ENCODE measurements around the gene BRF1. TPM values are rescaled to one million over a fixed set of nuclear protein-coding genes. Genes with fewer than 3 reads are reported as not detected.

BRF1 gene
- total and polyA plus RNA-seq, 9 donors = 20.4 to 47.3 (median 37.1) TPM

DNA sequence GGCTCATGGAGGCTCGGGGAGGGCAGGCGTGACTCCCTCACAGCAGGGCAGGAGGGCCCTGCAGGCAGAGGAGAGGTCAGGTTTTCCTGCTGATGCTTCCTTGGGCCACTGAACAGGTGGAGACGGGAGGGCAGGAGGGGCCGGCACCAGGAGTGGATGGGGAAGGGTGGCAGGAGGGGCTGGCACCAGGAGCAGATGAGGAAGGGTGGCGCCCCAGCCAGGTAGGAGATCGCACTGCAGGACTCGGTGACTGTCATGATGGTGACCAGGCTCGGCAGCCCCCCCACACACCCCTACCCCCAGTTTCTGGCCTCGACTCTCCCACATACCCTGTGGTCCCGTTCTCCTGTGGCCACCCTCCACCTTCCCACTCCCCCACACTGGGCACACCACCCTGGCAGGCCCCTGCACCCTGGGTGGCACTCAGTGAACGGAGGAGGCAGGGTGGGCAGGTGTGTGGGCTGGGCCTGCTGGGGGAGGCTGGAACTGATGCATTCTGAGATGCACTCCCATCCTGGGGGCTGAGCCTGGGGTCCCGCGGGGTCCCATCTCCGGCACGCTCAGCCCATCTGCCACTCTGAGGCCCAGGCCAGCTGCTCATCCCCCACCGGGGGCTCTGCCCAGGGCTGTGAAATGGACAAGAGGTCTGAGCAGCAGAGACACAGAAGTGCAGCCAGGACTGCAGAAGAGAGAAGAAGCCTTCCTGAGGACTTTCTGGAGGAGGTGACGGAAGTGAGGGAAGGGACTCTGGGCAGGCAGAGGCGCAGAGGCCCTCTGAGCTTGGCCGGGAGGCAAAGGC, 122.5 kb downstream of the BRF1 start:
- TF ChIP-seq, protein P1, sequence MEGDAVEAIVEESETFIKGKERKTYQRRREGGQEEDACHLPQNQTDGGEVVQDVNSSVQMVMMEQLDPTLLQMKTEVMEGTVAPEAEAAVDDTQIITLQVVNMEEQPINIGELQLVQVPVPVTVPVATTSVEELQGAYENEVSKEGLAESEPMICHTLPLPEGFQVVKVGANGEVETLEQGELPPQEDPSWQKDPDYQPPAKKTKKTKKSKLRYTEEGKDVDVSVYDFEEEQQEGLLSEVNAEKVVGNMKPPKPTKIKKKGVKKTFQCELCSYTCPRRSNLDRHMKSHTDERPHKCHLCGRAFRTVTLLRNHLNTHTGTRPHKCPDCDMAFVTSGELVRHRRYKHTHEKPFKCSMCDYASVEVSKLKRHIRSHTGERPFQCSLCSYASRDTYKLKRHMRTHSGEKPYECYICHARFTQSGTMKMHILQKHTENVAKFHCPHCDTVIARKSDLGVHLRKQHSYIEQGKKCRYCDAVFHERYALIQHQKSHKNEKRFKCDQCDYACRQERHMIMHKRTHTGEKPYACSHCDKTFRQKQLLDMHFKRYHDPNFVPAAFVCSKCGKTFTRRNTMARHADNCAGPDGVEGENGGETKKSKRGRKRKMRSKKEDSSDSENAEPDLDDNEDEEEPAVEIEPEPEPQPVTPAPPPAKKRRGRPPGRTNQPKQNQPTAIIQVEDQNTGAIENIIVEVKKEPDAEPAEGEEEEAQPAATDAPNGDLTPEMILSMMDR (IDR thresholded peaks at IDR 0.05) = no peak
- TF ChIP-seq POLR2A (IDR thresholded peaks at IDR 0.05) = no peak
- TF ChIP-seq EP300 (IDR thresholded peaks at IDR 0.05) = no peak
- 83 to 87% (median 86%) methylated on average over 19 of the region's 19 CpGs for WGBS, 3 donors
- H3K36me3 ChIP-seq = no peaks in the 10 kb centered on the region
- no peaks in the 10 kb centered on the region for H3K27me3 ChIP-seq
- H3K4me3 ChIP-seq = no peak overlapping the region
- H3K27ac ChIP-seq = no peak overlapping the region
- DNase-seq = no peak
- intact Hi-C loops (cut with DNase I) = no loop called here
- H3K4me1 ChIP-seq (ENCODE audit: insufficient read depth) = peaks cover 2% of the 10 kb centered on the region
- no peaks in the 10 kb centered on the region for H3K9me3 ChIP-seq

GRCh38 chr14:105177082-105177481, 123.7 kb downstream of the BRF1 start:
- no peaks in the 10 kb centered on the region for H3K36me3 ChIP-seq
- H3K4me3 ChIP-seq = no peak overlapping the region
- no peaks in the 10 kb centered on the region for H3K9me3 ChIP-seq
- H3K4me1 ChIP-seq (ENCODE audit: insufficient read depth) = peaks cover 2% of the 10 kb centered on the region
- H3K27ac ChIP-seq = no peak overlapping the region
- TF ChIP-seq POLR2A (IDR thresholded peaks at IDR 0.05) = no peak
- TF ChIP-seq EP300 (IDR thresholded peaks at IDR 0.05) = no peak
- TF ChIP-seq, protein P1 (IDR thresholded peaks at IDR 0.05) = no peak
- no peaks in the 10 kb centered on the region for H3K27me3 ChIP-seq
- DNase-seq = no peak
- intact Hi-C loops (cut with DNase I) = no loop called here
- 38 to 68% (median 58%) methylated on average over 8 to 11 of the region's 11 CpGs for WGBS, 3 donors

- Histone ChIP-seq H3K4me3 (no peak overlapping the region), H3K9me3 (no peaks in the 10 kb centered on the region), H3K27me3 (no peaks in the 10 kb centered on the region), H3K27ac (no peak overlapping the region), H3K36me3 (no peaks in the 10 kb centered on the region), H3K4me1 (ENCODE audit: insufficient read depth) (peaks cover 2% of the 10 kb centered on the region)
- no peak for DNase-seq
- no peak for TF ChIP-seq POLR2A (IDR thresholded peaks at IDR 0.05)
- TF ChIP-seq, protein P1 (IDR thresholded peaks at IDR 0.05) = no peak
- no peak for TF ChIP-seq EP300 (IDR thresholded peaks at IDR 0.05)
- 68 to 81% (median 79%) methylated on average over 15 of the region's 15 CpGs for WGBS, 3 donors
- intact Hi-C loops (cut with DNase I) = no loop called here
These were observed 124.3 kb downstream of the BRF1 start for GRCh38 chr14:105176513-105176912.

- Histone ChIP-seq H3K27ac (no peak overlapping the region), H3K4me3 (no peak overlapping the region), H3K36me3 (no peaks in the 10 kb centered on the region), H3K27me3 (no peaks in the 10 kb centered on the region), H3K4me1 (ENCODE audit: insufficient read depth) (no peaks in the 10 kb centered on the region), H3K9me3 (no peaks in the 10 kb centered on the region)
- intact Hi-C loops (cut with DNase I) = no loop called here
- TF ChIP-seq, protein P1 (IDR thresholded peaks at IDR 0.05) = no peak
- TF ChIP-seq EP300 (IDR thresholded peaks at IDR 0.05) (no peak), POLR2A (IDR thresholded peaks at IDR 0.05) (no peak)
- no peak for DNase-seq
- WGBS, 3 donors = 82 to 88% (median 88%) methylated on average over 30 to 32 of the region's 32 CpGs
These were observed 126.6 kb downstream of the BRF1 start for GRCh38 chr14:105173901-105174894.

Measured in ovary (tissue), 9 donors.